Thyroid gland (tissue), 4 donors: ENCODE results near the gene IL17B.

Experiments used
- CTCF ChIP-seq, 6 experiments: fragments of 200-600 bp in 3 of 6; fragments of 450-650 bp in 3 of 6; sonication (generic) in 3 of 6; IDR thresholded peaks; one replicate each; pipeline ENCODE4 v1.5.1; 2016 to 2019; ENCODE audit warnings: antibody characterized with exemption in 6 of 6, mild to moderate bottlenecking in 2 of 6, inconsistent platforms in 1 of 6, moderate library complexity in 1 of 6
- POLR2A ChIP-seq, 2 donors: fragments of 450-650 bp; IDR thresholded peaks; one replicate each; pipeline ENCODE4 v1.6.1; 2017; ENCODE audit warnings: antibody characterized with exemption in 2 of 2, mild to moderate bottlenecking in 2 of 2, moderate library complexity in 1 of 2

- TF ChIP-seq CTCF (IDR thresholded peaks at IDR 0.05) (no peak), POLR2A (IDR thresholded peaks at IDR 0.05) (no peak)
Observed at GRCh38 chr5:149423794-149424268, 44.7 kb upstream of the IL17B start.
